K562 (cell line): Measurements from ENCODE around the gene PACSIN2. TPM values are rescaled to one million over a fixed set of nuclear protein-coding genes. Genes with fewer than 3 reads are reported as not detected.
"Not testable (repeated sequence)": the region's sequence is repeated elsewhere in the genome, so short reads cannot be mapped to it uniquely, and the experiment has no call there.

Experiments
- ATAC-seq: fragments of 200-7000 bp; cut with Tn5 transposase; 3 replicates; pipeline ENCODE4 v1.9.1; 2020; ENCODE audit warnings: moderate library complexity
- BruUV-seq: library from RNA; stranded (reverse); fragments of 400-500 nt; replicated peaks from 2 replicates; lab custom pipeline; 2021; lab: Mats Ljungman, UMichigan
- CTCF ChIA-PET: fragments of 300-600 bp; formaldehyde crosslinking; extraction: SDS; loops from one replicate; lab custom pipeline; 2021; ENCODE audit warnings: low intra/inter-chr PET ratio; lab: Yijun Ruan, JAX
- POLR2A ChIA-PET: fragments of 300-600, 350-650 bp; sonication (Branson Sonifier 250); formaldehyde crosslinking; extraction: SDS; loops from one replicate; lab custom pipeline; 2021; ENCODE audit warnings: antibody characterized with exemption, inconsistent platforms; lab: Yijun Ruan, JAX
- DNase-seq, 4 experiments: peaks; one replicate each; pipeline versions ENCODE4 v3.0.0 to v3.0.0-alpha.2; 2011 to 2018; ENCODE audit warnings: low spot score in 3 of 4, mixed read lengths in 3 of 4; ENCODE audit errors: extremely low read depth in 1 of 4
- FAIRE-seq: peaks from 2 replicates; lab custom pipeline; 2011; peaks lifted over from hg19 to GRCh38; lab: Jason Lieb, UNC
- H2AFZ ChIP-seq: 2 replicates; pipeline ENCODE4 v1.6.0; 2011; ENCODE audit warnings: low read depth, low read length, control low read depth, inconsistent platforms
- H3K27ac ChIP-seq: fragments of 200-600 bp; 3 replicates; pipeline ENCODE4 v1.8.0; 2011; ENCODE audit warnings: low read depth, mild to moderate bottlenecking, control low read depth, inconsistent platforms, low read length, moderate library complexity, mixed read lengths; ENCODE audit errors: extremely low read depth
- H3K27me3 ChIP-seq, 2 experiments: fragments of 300-600 bp in 1 of 2; 2 replicates in 1 of 2; 3 replicates in 1 of 2; pipeline versions ENCODE4 v1.6.0 to v1.8.0; 2011; ENCODE audit warnings: inconsistent platforms in 2 of 2, low read length in 2 of 2, mild to moderate bottlenecking in 1 of 2, mixed read lengths in 1 of 2, moderate library complexity in 1 of 2; ENCODE audit not compliant: control insufficient read depth in 2 of 2, insufficient read depth in 2 of 2
- H3K36me3 ChIP-seq: fragments of 300-600 bp; 3 replicates; pipeline ENCODE4 v1.8.0; 2011; ENCODE audit warnings: mild to moderate bottlenecking, low read length, inconsistent platforms; ENCODE audit not compliant: control insufficient read depth, insufficient read depth
- H3K4me1 ChIP-seq, 2 experiments: fragments of 200-600 bp in 1 of 2; replicated peaks in 1 of 2; 2 replicates in 1 of 2; 3 replicates in 1 of 2; pipeline versions ENCODE4 v1.5.1 to v1.8.0; 2011; ENCODE audit warnings: inconsistent platforms in 2 of 2, low read length in 2 of 2, mild to moderate bottlenecking in 1 of 2, mixed read lengths in 1 of 2, moderate library complexity in 1 of 2; ENCODE audit not compliant: control insufficient read depth in 2 of 2, insufficient read depth in 2 of 2
- H3K4me2 ChIP-seq: 2 replicates; pipeline ENCODE4 v1.6.1; 2011; ENCODE audit warnings: low read length, control low read depth, inconsistent platforms, mixed read lengths; ENCODE audit not compliant: insufficient read depth
- H3K4me3 ChIP-seq: fragments of 200-600 bp; sonication (generic), shearing (Covaris generic); 2 replicates; pipeline ENCODE4 v1.5.1; 2016; ENCODE audit warnings: control low read depth, inconsistent platforms
- H3K79me2 ChIP-seq: fragments of 200-600 bp; 3 replicates; pipeline ENCODE4 v1.8.0; 2011; ENCODE audit warnings: low read length, inconsistent platforms; ENCODE audit not compliant: control insufficient read depth, insufficient read depth
- H3K9ac ChIP-seq, 2 experiments: 2 replicates each; pipeline versions ENCODE4 v1.6.0 to v1.6.1; 2011; ENCODE audit warnings: low read depth in 2 of 2, low read length in 2 of 2, control low read depth in 1 of 2, inconsistent platforms in 1 of 2, mild to moderate bottlenecking in 1 of 2, mixed read lengths in 1 of 2; ENCODE audit not compliant: insufficient read depth in 1 of 2
- H3K9me1 ChIP-seq: one replicate; pipeline ENCODE4 v1.6.0; 2011; ENCODE audit warnings: inconsistent platforms, mild to moderate bottlenecking, low read length, moderate library complexity; ENCODE audit not compliant: control insufficient read depth, insufficient read depth
- H3K9me3 ChIP-seq: replicated peaks from 2 replicates; pipeline ENCODE4 v1.5.1; 2011; ENCODE audit warnings: low read depth, low read length, inconsistent platforms; ENCODE audit not compliant: control insufficient read depth, insufficient read depth
- H4K20me1 ChIP-seq: replicated peaks from 2 replicates; pipeline ENCODE4 v1.6.1; 2011; ENCODE audit warnings: low read length, inconsistent platforms, mixed read lengths; ENCODE audit not compliant: control insufficient read depth, insufficient read depth
- JUND ChIP-seq, 2 experiments: IDR thresholded peaks; 2 replicates in 1 of 2; 3 replicates in 1 of 2; pipeline ENCODE4 v1.6.1; 2011; ENCODE audit warnings: borderline replicate concordance in 2 of 2, low read depth in 2 of 2, low read length in 2 of 2, improper control_type of control experiment in 1 of 2, missing biosample characterization in 1 of 2, missing genetic modification characterization in 1 of 2, missing genetic modification reagents in 1 of 2
- PREB ChIP-seq: sonication (generic); formaldehyde crosslinking; IDR thresholded peaks from 2 replicates; pipeline ENCODE4 v1.8.1; 2023; ENCODE audit warnings: mild to moderate bottlenecking, missing genetic modification reagents
- WGBS: fragments of 100-300 bp; shearing (Covaris generic); methylation state at CpG from one replicate; pipeline ENCODE4 v1.1.6; 2016; ENCODE audit warnings: low coverage, mixed read lengths; ENCODE audit not compliant: insufficient coverage; ENCODE audit errors: missing lambda C conversion rate; 5-methylcytosine and 5-hydroxymethylcytosine counted together
- in situ Hi-C: fragments of 300-500 bp; cut with MboI; formaldehyde crosslinking; loops from 4 replicates; pipeline ENCODE4 v1.15.0; 2018; ENCODE audit warnings: inconsistent platforms, mixed read lengths
- intact Hi-C: fragments of 100-400 bp; cut with micrococcal nuclease; formaldehyde crosslinking; loops from 2 replicates; pipeline ENCODE4 v1.14.2; 2022
- polyA plus RNA-seq, 8 experiments: library from polyadenylated mRNA; depleted of rRNA in 4 of 8; stranded (reverse) in 5 of 8; unstranded in 3 of 8; fragments of >200 nt; fragmentation: Nextera tagmentation in 2 of 8; fragmentation: Illumina TruSeq in 1 of 8; extraction: Ambion mirVana in 2 of 8; extraction: Trizol in 1 of 8; gene quantifications; 2 replicates each; pipeline versions ENCODE4 v1.2.1 to v1.2.3, GENCODE V29; 2011 to 2014; ENCODE audit warnings: inconsistent platforms in 1 of 8, missing spikeins in 1 of 8
- total RNA-seq, 7 experiments: library from RNA; depleted of rRNA in 6 of 7; stranded (reverse); fragments of >200 nt in 6 of 7; fragmentation: Illumina TruSeq in 2 of 7; extraction: Trizol in 2 of 7; gene quantifications; 2 replicates each; pipeline versions ENCODE4 v1.2.1 to v1.2.3, GENCODE V29; 2011 to 2021; ENCODE audit warnings: low replicate concordance in 1 of 7
- TF ChIP-seq, protein P1 (sequence below), 2 experiments: fragments of 450-650 bp in 1 of 2; sonication (generic) in 1 of 2; formaldehyde crosslinking in 1 of 2; IDR thresholded peaks in 1 of 2; conservative IDR thresholded peaks in 1 of 2; 2 replicates each; pipeline versions ENCODE4 v1.6.1 to v1.8.1; 2016 to 2023; ENCODE audit warnings: mild to moderate bottlenecking in 2 of 2, moderate library complexity in 2 of 2, inconsistent platforms in 1 of 2, missing genetic modification reagents in 1 of 2

Gene PACSIN2
- total and polyA plus RNA-seq, 9 of the 15 experiments (the other 6 are each of a cell fraction or from before 2014, with no cell fraction given): 0.45 to 45.1 (median 23.9) TPM

- H3K4me1 ChIP-seq, H3K4me2 ChIP-seq, BruUV-seq, H3K27ac ChIP-seq, ATAC-seq, H3K9me1 ChIP-seq, H3K9me3 ChIP-seq, FAIRE-seq, H2AFZ ChIP-seq, H3K4me3 ChIP-seq, H3K9ac ChIP-seq, H3K36me3 ChIP-seq, in situ Hi-C loops, DNase-seq, CTCF ChIA-PET, H3K27me3 ChIP-seq: not testable (repeated sequence)
- intact Hi-C loops: loop anchor here (10.0 kb wide), 1 partner anchor 63 kb away; no protein-coding TSS in a partner anchor
- H3K79me2 ChIP-seq: peaks cover 17% of the 10 kb centered on the region
- POLR2A ChIA-PET: interaction anchor here (0.6 kb wide), 2 partner anchors 8 to 347 kb away, joined by 3 to 4 read pairs; no protein-coding TSS in a partner anchor
- WGBS: 92% methylated on average over 2 of the region's 25 CpGs
- H4K20me1 ChIP-seq: peaks cover 11% of the 10 kb centered on the region; the same call in 1 of the 2 replicates
These were observed 43.5 kb downstream of the PACSIN2 start for GRCh38 chr22:42971473-42971860.

- in situ Hi-C loops: no loop called here
- ChIA-PET CTCF (no interaction called here), POLR2A (interaction anchor here (0.6 kb wide), 1 partner anchor 246 kb away, joined by 3 read pairs; no protein-coding TSS in a partner anchor)
- no peak overlapping the region for H3K4me3 ChIP-seq
- H2AFZ ChIP-seq: no peak overlapping the region
- FAIRE-seq: no peak
- H3K27ac ChIP-seq: no peak overlapping the region
- H4K20me1 ChIP-seq: peaks cover 6% of the 10 kb centered on the region; the same call in 1 of the 2 replicates
- H3K9me3 ChIP-seq: no peaks in the 10 kb centered on the region
- WGBS: 54% methylated on average over 5 of the region's 5 CpGs
- no peak overlapping the region for H3K9ac ChIP-seq
- H3K36me3 ChIP-seq: no peaks in the 10 kb centered on the region
- TF ChIP-seq JUND (IDR thresholded peaks at IDR 0.05; ENCODE audit: borderline replicate concordance, low read depth, low read length) (0 out of 2 replicates have a peak, but pooled peaks have one; percentile 4), JUND (tag; IDR thresholded peaks at IDR 0.05; ENCODE audit: borderline replicate concordance, low read depth, low read length) (no peak), PREB (CRISPR knock-in tag) (no peak)
- TF ChIP-seq, protein P1, sequence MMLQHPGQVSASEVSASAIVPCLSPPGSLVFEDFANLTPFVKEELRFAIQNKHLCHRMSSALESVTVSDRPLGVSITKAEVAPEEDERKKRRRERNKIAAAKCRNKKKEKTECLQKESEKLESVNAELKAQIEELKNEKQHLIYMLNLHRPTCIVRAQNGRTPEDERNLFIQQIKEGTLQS (IDR thresholded peaks at IDR 0.05): peak; percentile 47
- TF ChIP-seq, protein P1 (CRISPR knock-in tag; conservative IDR thresholded peaks at IDR 0.05): no peak
- DNase-seq: no peak
- peaks cover 5 to 9% of the 10 kb centered on the region in 2 experiments for H3K4me1 ChIP-seq
- no peaks in the 10 kb centered on the region for H3K27me3 ChIP-seq
- H3K9me1 ChIP-seq: no peaks in the 10 kb centered on the region
- no peak overlapping the region for H3K4me2 ChIP-seq
- BruUV-seq: no TSS peak
- intact Hi-C loops: loop anchor here (10.0 kb wide), 1 partner anchor 65 kb away; no protein-coding TSS in a partner anchor
- peaks cover 10% of the 10 kb centered on the region; the same call in 2 of the 3 replicates for H3K79me2 ChIP-seq
- no peak for ATAC-seq
These were observed 44.9 kb downstream of the PACSIN2 start for GRCh38 chr22:42970029-42970428.
